Activated naive CD4-positive, alpha-beta T cell treated with anti-CD3 and anti-CD28 coated beads, Interleukin-2, amount 10 ng/mL, durations not matched to agents 7 days and 5 days (primary cell): ENCODE results near the gene ZC3H4.
"Not testable (repeated sequence)": the region's sequence is repeated elsewhere in the genome, so short reads cannot be mapped to it uniquely, and the experiment has no call there.

Experiments used
- CTCF ChIA-PET: fragments of 350-600 bp; sonication (Branson Sonifier 250); formaldehyde crosslinking; loops from one replicate; lab custom pipeline; 2021; ENCODE audit warnings: antibody characterized with exemption; lab: Charles Lee
- DNase-seq: peaks from one replicate; pipeline ENCODE4 v3.0.0-alpha.2; 2020
- H3K27ac Mint-ChIP-seq: one replicate; pipeline ENCODE4 v1.8.0; 2021; ENCODE audit warnings: mild to moderate bottlenecking, moderate library complexity, mixed read lengths
- H3K27me3 Mint-ChIP-seq: one replicate; pipeline ENCODE4 v1.8.0; 2021; ENCODE audit warnings: mild to moderate bottlenecking, mixed read lengths
- H3K36me3 Mint-ChIP-seq: one replicate; pipeline ENCODE4 v1.8.0; 2021; ENCODE audit warnings: mixed read lengths
- H3K4me1 Mint-ChIP-seq: one replicate; pipeline ENCODE4 v1.8.0; 2021; ENCODE audit warnings: mixed read lengths
- H3K4me3 Mint-ChIP-seq: one replicate; pipeline ENCODE4 v1.8.0; 2021; ENCODE audit warnings: mild to moderate bottlenecking, moderate library complexity, mixed read lengths
- H3K9me3 Mint-ChIP-seq: one replicate; pipeline ENCODE4 v1.8.0; 2021; ENCODE audit warnings: mixed read lengths

The ZC3H4 gene

DNA sequence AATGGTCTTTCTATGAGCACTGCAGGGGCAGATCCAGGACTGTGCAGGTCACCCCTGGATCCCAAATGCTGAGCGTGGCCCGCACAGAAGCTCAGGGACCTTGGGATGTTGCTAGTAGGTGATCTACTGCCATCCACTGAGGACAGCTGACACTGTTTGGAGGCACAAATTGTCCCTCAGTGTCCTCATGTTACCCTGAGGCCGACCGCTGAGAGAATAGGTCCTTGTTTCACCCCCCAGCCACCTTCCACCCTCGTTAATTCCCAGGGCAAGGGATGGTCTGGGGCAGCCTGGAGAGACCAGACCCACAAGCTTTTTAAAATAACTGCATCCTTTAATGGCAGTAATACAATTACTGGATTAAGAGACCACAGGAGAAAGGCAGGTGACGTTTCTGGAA, 49.7 kb downstream of the ZC3H4 start:
- CTCF ChIA-PET = no interaction called here
- Mint-ChIP-seq H3K4me3 (no peak overlapping the region), H3K27me3 (no peaks in the 10 kb centered on the region), H3K27ac (no peak overlapping the region), H3K9me3 (no peaks in the 10 kb centered on the region), H3K4me1 (no peaks in the 10 kb centered on the region), H3K36me3 (peaks cover 13% of the 10 kb centered on the region)
- no peak for DNase-seq

DNA sequence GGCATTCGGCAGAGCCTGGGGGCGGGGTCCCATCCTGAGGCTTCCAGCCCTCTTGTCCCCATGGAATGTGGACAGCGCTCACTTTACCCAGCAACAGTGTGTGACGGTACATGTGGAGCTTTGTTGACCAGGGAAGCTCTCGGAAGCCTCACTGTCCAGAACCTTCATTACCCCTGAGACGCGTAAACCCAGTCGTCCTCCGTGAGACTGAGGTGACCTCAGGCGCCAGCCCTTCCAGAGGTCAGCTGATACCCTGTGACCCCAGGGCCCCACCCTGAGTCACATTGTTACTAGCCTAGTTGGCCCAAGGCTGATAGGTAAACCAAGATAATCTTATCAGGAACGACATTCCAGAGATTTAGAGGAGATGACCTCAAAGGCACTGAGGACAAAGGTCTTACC, 55.0 kb downstream of the ZC3H4 start:
- CTCF ChIA-PET = interaction anchor here (1.1 kb wide), 1 partner anchor 189 kb away, joined by 3 read pairs; no protein-coding TSS in a partner anchor
- Mint-ChIP-seq H3K27ac (no peak overlapping the region), H3K27me3 (peaks cover 28% of the 10 kb centered on the region), H3K9me3 (no peaks in the 10 kb centered on the region), H3K36me3 (no peaks in the 10 kb centered on the region), H3K4me1 (no peaks in the 10 kb centered on the region), H3K4me3 (no peak overlapping the region)
- no peak for DNase-seq

DNA sequence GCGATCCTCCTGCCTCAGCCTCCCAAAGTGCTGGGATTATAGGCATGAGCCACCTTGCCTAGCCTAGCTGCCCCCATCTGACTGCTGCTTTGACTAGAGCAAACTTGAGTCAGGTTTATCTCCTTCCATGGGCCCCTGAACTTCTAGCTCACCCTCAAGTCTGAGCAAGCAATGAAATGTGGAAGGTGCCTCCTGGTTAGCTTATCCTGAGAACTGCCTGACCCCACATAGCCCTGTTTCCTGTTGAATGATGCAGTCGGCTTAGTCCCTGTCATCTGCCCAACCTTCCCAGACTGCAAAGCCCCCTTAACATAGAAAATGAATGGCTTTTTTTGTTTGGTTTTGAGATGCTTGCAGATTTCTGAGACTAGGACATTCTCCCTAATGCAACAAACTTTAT, 56.2 kb downstream of the ZC3H4 start:
- Mint-ChIP-seq H3K27ac (no peak overlapping the region), H3K4me1 (no peaks in the 10 kb centered on the region), H3K36me3 (no peaks in the 10 kb centered on the region), H3K9me3 (no peaks in the 10 kb centered on the region), H3K27me3 (peaks cover 33% of the 10 kb centered on the region), H3K4me3 (no peak overlapping the region)
- no peak for DNase-seq
- CTCF ChIA-PET = interaction anchor here (1.1 kb wide), 1 partner anchor 190 kb away, joined by 5 read pairs; no protein-coding TSS in a partner anchor

DNA sequence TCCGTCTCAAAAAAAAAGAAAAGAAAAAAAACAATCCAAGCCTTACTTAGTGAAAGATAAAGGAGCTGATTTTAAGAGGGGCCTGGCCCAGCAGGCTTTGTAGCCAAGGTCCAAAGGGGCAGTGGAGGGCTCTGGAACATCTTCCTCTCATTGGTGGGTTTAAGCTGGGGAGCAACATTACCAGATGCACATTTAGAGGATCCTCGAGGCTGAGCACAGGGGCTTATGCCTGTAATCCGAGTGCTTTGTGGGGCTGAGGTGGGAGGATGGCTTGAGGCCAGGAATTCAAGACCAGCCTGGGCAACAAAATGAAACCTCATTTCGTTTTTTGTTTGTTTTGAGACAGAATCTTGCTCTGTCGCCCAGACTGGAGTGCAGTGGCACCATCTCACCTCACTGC, 57.2 kb downstream of the ZC3H4 start:
- no peaks in the 10 kb centered on the region for H3K9me3 Mint-ChIP-seq

DNA sequence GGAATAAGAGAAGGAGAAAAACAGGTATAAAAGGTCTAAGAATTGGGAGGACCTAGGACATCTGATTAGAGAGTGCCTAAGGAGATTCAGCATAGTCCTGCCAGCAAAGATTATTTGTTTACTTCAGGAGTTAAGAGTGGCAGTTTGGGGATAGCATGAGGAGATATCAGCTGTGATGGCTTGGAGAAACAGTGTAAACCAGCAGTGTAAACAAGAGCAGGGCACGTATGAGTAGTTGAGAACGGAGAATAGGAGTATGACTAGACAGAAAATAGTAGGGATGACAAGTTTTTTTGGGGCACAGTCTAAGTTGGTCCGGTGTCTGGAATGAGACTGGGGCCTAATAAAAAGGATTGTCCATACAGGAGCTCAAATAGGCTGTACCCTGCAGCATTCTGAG, 63.0 kb downstream of the ZC3H4 start:
- DNase-seq, H3K36me3 Mint-ChIP-seq, H3K27ac Mint-ChIP-seq, H3K4me3 Mint-ChIP-seq, H3K9me3 Mint-ChIP-seq, CTCF ChIA-PET: not testable (repeated sequence)
- H3K4me1 Mint-ChIP-seq = peaks cover 27% of the 10 kb centered on the region
- peaks cover 16% of the 10 kb centered on the region for H3K27me3 Mint-ChIP-seq

More for the DNA sequence above, 57.2 kb downstream of the ZC3H4 start:
- peaks cover 33% of the 10 kb centered on the region for H3K27me3 Mint-ChIP-seq
- no peaks in the 10 kb centered on the region for H3K4me1 Mint-ChIP-seq
- H3K36me3 Mint-ChIP-seq = no peaks in the 10 kb centered on the region
- DNase-seq = no peak
- H3K4me3 Mint-ChIP-seq = no peak overlapping the region
- CTCF ChIA-PET = interaction anchor here (0.9 to 1.6 kb wide), 3 partner anchors 23 to 191 kb away, joined by 3 to 5 read pairs (median 3); no protein-coding TSS in a partner anchor
- H3K27ac Mint-ChIP-seq = no peak overlapping the region

DNA sequence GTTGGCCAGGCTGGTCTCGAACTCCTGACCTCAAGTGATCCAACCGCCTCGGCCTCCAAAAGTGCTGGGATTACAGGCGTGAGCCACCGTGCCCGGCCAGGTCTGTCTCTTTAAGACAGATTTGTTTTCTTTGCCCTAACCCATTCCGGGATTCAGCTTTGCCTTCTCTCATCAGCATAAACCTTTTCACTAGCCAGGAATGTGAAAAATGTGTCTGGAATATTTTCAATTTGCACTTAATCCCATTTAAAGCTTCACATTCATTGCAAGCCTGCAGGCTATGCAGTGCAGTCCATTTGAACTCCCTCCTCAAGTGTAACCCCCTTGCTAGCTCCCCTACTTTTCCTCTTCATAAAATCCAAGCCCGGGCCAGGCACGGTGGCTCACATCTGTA, 64.3 kb downstream of the ZC3H4 start:
- Mint-ChIP-seq H3K27ac (peak overlapping the region; percentile 93), H3K4me1 (peaks cover 27% of the 10 kb centered on the region), H3K27me3 (peaks cover 10% of the 10 kb centered on the region), H3K9me3 (no peaks in the 10 kb centered on the region), H3K36me3 (peaks cover 3% of the 10 kb centered on the region), H3K4me3 (peak overlapping the region; percentile 95)
- DNase-seq = no peak
- CTCF ChIA-PET = no interaction called here

DNA sequence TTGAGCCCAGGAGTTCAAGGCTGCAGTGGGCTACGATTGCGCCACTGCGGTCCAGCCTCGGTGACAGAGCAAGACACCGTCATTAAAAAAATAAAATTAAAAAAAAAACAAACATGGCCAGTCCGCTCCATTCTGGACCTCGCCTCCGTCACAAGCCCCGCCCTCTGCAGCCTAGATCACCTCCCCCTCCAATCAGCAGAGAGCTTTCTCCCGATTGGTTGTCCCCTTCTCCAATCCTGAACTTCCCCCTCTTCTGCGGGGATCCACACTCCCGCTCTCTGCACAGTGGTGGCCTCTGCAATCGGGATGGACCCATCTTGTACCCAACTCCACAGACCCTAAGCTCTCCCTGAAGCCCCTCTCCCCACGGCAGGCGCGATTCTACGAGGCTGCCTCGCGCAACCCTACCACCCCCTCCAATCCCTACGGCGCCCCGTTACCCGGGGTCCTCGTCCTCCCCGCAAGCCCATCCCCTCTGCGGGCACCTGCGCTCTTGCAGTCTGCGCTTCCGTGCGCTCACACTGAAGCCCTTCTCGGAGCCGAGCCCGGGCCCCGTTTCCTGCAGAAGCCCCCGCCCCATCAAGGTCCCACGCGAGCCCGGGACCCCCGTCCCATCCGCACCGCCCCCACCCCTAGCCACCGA, 65.7 kb downstream of the ZC3H4 start:
- Mint-ChIP-seq H3K4me1 (peaks cover 27% of the 10 kb centered on the region), H3K27ac (peak overlapping the region; percentile 92), H3K36me3 (peaks cover 3% of the 10 kb centered on the region), H3K27me3 (peaks cover 2% of the 10 kb centered on the region), H3K9me3 (no peaks in the 10 kb centered on the region), H3K4me3 (peak overlapping the region; percentile 88)
- peak; percentile 89 for DNase-seq
- CTCF ChIA-PET = interaction anchor here (0.7 to 1.5 kb wide), 3 partner anchors 11 to 33 kb away, joined by 3 to 5 read pairs (median 3); no protein-coding TSS in a partner anchor

DNA sequence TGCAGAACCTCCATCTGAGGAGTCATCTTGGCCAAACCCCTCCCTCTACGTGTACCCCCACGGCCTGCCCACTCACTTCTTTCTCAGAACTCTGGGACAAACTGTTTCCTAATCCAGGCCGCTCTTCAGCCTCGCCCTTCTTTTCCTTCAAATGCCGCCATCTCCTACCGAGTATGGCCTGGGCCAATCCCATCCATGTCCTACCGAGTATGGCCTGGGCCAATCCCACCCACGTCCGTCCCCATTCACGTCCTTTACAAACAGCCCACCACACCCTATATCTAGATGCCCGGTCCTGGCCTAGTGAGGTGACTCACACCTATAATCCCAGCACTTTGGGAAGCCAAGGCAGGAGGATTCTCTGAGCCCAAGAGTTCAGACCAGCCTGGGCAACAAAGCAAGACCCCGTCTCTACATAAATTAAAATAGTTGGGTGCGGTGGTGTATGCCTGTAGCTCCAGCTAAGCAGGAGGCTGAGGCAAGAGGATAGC, 66.3 kb downstream of the ZC3H4 start:
- peaks cover 27% of the 10 kb centered on the region for H3K4me1 Mint-ChIP-seq
- peaks cover 3% of the 10 kb centered on the region for H3K36me3 Mint-ChIP-seq
- DNase-seq = no peak
- peak overlapping the region; percentile 92 for H3K27ac Mint-ChIP-seq
- no peaks in the 10 kb centered on the region for H3K9me3 Mint-ChIP-seq
- CTCF ChIA-PET = interaction anchor here (0.8 to 1.5 kb wide), 2 partner anchors 11 to 33 kb away, joined by 3 to 5 read pairs; no protein-coding TSS in a partner anchor
- peak overlapping the region; percentile 88 for H3K4me3 Mint-ChIP-seq
- no peaks in the 10 kb centered on the region for H3K27me3 Mint-ChIP-seq

DNA sequence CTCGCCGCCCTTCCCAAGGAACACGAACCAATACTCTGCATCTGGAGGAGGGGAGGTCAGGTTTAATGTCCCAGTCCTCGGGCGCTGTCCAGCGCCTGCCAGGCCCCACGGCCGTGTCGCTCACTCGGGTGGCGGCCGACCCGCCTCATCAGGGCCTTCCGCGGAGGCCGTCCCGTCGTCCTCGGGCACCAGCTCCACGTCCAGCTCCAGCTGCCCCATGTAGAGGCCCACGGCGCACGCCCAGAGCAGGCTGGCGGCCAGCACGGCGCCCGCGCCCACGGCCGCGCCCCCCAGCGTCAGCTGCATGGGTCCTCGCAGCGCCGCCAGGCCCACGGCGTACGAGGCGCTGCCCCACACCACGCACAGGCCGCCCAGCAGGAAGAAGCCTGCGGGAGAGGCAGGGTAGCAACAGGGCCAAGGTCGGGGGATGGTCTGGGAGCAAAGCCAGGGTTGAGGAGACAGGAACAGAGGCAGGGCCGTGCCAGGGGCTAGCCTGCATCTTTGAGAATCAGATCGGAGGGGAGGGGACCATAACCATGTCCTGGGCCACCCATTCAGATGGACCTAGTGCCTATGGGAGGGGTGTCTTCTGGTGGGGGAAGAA, 67.6 kb downstream of the ZC3H4 start:
- Mint-ChIP-seq H3K9me3 (no peaks in the 10 kb centered on the region), H3K4me1 (peaks cover 27% of the 10 kb centered on the region), H3K4me3 (no peak overlapping the region), H3K27ac (no peak overlapping the region), H3K36me3 (peaks cover 3% of the 10 kb centered on the region), H3K27me3 (no peaks in the 10 kb centered on the region)
- no peak for DNase-seq
- CTCF ChIA-PET = no interaction called here

DNA sequence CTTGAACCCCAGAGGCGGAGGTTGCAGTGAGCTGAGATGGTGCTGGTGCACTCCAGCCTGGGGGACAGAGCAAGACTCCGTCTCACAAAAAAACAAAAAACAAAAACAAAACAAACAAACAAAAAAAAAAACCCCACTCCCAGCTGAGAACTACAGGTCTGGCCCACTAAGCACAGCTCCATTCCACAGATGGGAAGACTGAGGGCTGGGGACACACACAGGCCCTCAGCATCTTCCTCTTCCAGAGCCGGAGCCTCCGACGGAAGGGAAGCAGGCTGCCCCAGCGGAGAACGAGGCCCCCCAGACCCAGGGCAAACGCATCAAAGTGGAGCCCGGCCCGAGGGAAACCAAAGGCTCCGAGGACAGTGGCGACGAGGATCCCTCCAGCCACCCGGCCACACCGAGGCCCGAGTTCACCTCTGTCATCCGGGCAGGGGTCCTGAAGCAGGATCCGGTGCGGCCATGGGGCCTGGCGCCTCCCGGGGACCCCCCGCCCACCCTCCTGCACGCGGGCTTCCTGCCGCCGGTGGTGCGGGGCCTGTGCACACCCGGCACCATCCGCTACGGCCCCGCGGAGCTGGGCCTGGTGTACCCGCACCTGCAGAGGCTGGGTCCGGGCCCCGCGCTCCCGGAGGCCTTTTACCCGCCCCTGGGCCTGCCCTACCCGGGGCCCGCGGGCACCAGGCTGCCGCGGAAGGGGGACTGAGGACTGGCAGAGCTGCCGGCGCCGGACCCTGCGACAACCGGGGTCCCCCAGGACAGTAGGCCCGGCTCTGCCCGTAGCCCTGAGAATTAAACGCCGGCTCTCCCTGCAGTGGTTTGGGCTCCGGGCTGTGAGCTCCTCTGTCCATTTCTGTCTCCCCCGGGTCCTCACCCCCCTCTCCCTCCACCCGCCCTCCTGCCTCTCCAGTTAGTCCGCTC, 68.4 kb downstream of the ZC3H4 start:
- Mint-ChIP-seq H3K4me3 (no peak overlapping the region), H3K27me3 (no peaks in the 10 kb centered on the region), H3K9me3 (no peaks in the 10 kb centered on the region), H3K4me1 (peaks cover 27% of the 10 kb centered on the region), H3K27ac (no peak overlapping the region), H3K36me3 (peaks cover 3% of the 10 kb centered on the region)
- CTCF ChIA-PET = interaction anchor here (1.1 to 1.9 kb wide), 2 partner anchors 9 to 32 kb away, joined by 7 to 8 read pairs; no protein-coding TSS in a partner anchor
- no peak for DNase-seq

DNA sequence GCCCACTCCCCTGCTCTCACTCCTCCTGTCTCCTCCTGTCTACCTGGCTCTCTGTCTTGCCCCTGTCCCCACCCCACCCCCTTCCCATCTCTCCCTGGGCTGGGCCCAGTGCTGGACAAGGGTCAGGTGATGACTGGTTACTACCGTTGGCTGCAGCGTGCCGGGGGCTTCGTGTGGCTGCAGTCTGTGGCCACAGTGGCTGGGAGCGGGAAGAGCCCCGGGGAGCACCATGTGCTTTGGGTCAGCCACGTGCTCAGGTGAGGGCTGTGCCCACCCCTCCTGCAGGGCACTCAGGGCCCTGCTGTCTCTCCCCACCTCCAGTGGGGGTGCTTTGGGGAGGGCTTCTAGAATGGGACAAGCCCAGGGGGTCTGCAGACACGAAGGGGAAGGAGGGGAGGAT, 72.7 kb downstream of the ZC3H4 start:
- CTCF ChIA-PET = interaction anchor here (1.3 kb wide), 1 partner anchor 28 kb away, joined by 3 read pairs; no protein-coding TSS in a partner anchor
- Mint-ChIP-seq H3K9me3 (no peaks in the 10 kb centered on the region), H3K4me3 (no peak overlapping the region), H3K4me1 (peaks cover 5% of the 10 kb centered on the region), H3K27ac (no peak overlapping the region), H3K27me3 (peaks cover under 1% of the 10 kb centered on the region), H3K36me3 (no peaks in the 10 kb centered on the region)
- DNase-seq = no peak

DNA sequence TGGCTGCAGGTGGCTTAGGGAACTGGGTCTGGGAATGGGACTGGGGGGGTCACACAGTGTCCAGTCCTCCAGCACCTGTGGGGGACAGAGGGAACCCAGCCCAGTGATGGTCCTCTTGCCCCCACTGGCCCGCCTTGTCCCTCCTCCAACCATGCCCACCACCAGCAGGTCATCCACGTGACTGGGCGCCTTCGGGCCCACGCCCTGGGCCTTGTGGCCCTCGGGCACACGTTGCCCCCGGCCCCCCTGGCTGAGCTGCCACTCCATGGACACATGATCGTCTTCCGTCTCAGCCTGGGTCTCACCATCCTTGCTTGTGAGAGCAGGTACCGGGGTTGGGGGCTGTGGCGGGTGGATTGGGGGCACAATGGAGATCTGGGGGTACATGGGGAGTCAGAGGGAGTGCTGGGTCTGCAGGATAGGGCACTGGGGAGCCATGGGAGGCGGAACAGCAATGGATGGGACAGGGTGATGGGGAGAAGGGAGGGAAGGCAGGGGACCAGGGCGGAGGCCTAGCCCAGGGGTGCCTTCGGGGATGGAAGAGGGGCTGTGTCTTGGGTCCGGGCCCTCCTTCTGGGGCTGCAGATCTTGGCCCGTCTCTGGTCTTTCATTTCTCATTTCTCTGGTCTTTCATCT, 74.2 kb downstream of the ZC3H4 start:
- Mint-ChIP-seq H3K9me3 (no peaks in the 10 kb centered on the region), H3K27ac (no peak overlapping the region), H3K4me1 (peaks cover 15% of the 10 kb centered on the region), H3K4me3 (no peak overlapping the region), H3K27me3 (peaks cover 16% of the 10 kb centered on the region), H3K36me3 (no peaks in the 10 kb centered on the region)
- CTCF ChIA-PET = interaction anchor here (1.3 kb wide), 1 partner anchor 26 kb away, joined by 3 read pairs; no protein-coding TSS in a partner anchor
- DNase-seq = no peak

DNA sequence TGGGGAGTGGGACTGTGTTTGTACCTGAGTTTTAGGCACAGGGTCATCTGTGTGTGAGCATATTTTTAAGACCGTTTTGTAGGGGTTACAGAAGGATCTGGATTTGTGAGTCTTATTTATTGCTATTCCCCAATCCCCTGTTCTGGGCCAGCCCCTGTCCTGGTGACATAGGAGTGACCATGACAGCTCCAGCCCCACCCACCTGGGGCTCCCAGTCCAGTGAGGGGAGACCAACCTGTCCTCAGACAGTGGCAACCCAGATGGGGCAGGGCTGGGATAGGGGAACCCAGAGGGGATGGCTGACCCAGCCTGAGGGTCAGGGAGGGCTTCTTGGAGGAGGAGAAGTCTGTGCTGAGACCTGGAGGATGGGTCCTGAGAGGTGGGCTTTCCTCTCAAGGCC, 75.8 kb downstream of the ZC3H4 start:
- Mint-ChIP-seq H3K27me3 (peaks cover 30% of the 10 kb centered on the region), H3K4me1 (peaks cover 17% of the 10 kb centered on the region), H3K9me3 (no peaks in the 10 kb centered on the region), H3K4me3 (no peak overlapping the region), H3K36me3 (no peaks in the 10 kb centered on the region), H3K27ac (no peak overlapping the region)
- CTCF ChIA-PET = interaction anchor here (0.6 to 1.5 kb wide), 4 partner anchors 16 to 108 kb away, joined by 3 to 6 read pairs (median 4); no protein-coding TSS in a partner anchor
- no peak for DNase-seq
